Trophoblast cell (in vitro differentiated cells and primary cell): ENCODE results near the gene PPP1R3F.

Source experiments
- DNase-seq, 2 donors: peaks; one replicate each; pipeline ENCODE4 v3.0.0-alpha.2; 2016
- H2AFZ ChIP-seq: 2 replicates; pipeline ENCODE4 v1.6.1; 2013; ENCODE audit warnings: low read length, moderate library complexity, mild to moderate bottlenecking; ENCODE audit not compliant: insufficient read depth, poor library complexity
- H2AK5ac ChIP-seq: 2 replicates; pipeline ENCODE4 v1.6.1; 2013; ENCODE audit warnings: mild to moderate bottlenecking, low read length
- H2BK120ac ChIP-seq: 2 replicates; pipeline ENCODE4 v1.6.1; 2013; ENCODE audit warnings: low read length, mild to moderate bottlenecking, moderate library complexity; ENCODE audit not compliant: insufficient read depth, poor library complexity
- H2BK12ac ChIP-seq: 2 replicates; pipeline ENCODE4 v1.6.1; 2013; ENCODE audit warnings: mild to moderate bottlenecking, low read length, moderate library complexity
- H2BK5ac ChIP-seq: 2 replicates; pipeline ENCODE4 v1.6.1; 2013; ENCODE audit warnings: low read length, low read depth, moderate library complexity, mild to moderate bottlenecking; ENCODE audit not compliant: poor library complexity
- H3K14ac ChIP-seq: 2 replicates; pipeline ENCODE4 v1.6.1; 2013; ENCODE audit warnings: mild to moderate bottlenecking, low read length
- H3K18ac ChIP-seq: 2 replicates; pipeline ENCODE4 v1.6.1; 2013; ENCODE audit warnings: mild to moderate bottlenecking, low read length
- H3K23ac ChIP-seq: 2 replicates; pipeline ENCODE4 v1.6.1; 2013; ENCODE audit warnings: low read length
- H3K27ac ChIP-seq: 2 replicates; pipeline ENCODE4 v1.5.1; 2013; ENCODE audit warnings: low read depth, mild to moderate bottlenecking, inconsistent platforms, low read length, moderate library complexity
- H3K27me3 ChIP-seq: 2 replicates; pipeline ENCODE4 v1.6.1; 2013; ENCODE audit warnings: inconsistent platforms, mild to moderate bottlenecking, low read length, moderate library complexity; ENCODE audit not compliant: insufficient read depth
- H3K36me3 ChIP-seq, 2 experiments: 1 replicate in 1 of 2; 2 replicates in 1 of 2; pipeline ENCODE4 v1.6.1; 2013; ENCODE audit warnings: low read length in 2 of 2, mild to moderate bottlenecking in 2 of 2, moderate library complexity in 1 of 2; ENCODE audit not compliant: insufficient read depth in 2 of 2, control insufficient read depth in 1 of 2
- H3K4ac ChIP-seq: 2 replicates; pipeline ENCODE4 v1.6.1; 2013; ENCODE audit warnings: low read depth, mild to moderate bottlenecking, low read length, moderate library complexity
- H3K4me1 ChIP-seq, 2 experiments: 1 replicate in 1 of 2; 2 replicates in 1 of 2; pipeline ENCODE4 v1.6.1; 2013; ENCODE audit warnings: low read length in 2 of 2, mild to moderate bottlenecking in 2 of 2, moderate library complexity in 1 of 2; ENCODE audit not compliant: insufficient read depth in 2 of 2, control insufficient read depth in 1 of 2
- H3K4me2 ChIP-seq: 2 replicates; pipeline ENCODE4 v1.6.1; 2013; ENCODE audit warnings: inconsistent platforms, mild to moderate bottlenecking, low read length, moderate library complexity
- H3K4me3 ChIP-seq: 2 replicates; pipeline ENCODE4 v1.5.1; 2013; ENCODE audit warnings: mild to moderate bottlenecking, low read depth, low read length, inconsistent platforms
- H3K79me1 ChIP-seq: one replicate; pipeline ENCODE4 v1.6.1; 2013; ENCODE audit warnings: low read length
- H3K79me2 ChIP-seq: 2 replicates; pipeline ENCODE4 v1.6.1; 2013; ENCODE audit warnings: low read length, mild to moderate bottlenecking; ENCODE audit not compliant: control insufficient read depth, insufficient read depth, poor library complexity
- H3K9ac ChIP-seq: 2 replicates; pipeline ENCODE4 v1.6.1; 2013; ENCODE audit warnings: mild to moderate bottlenecking, low read length
- H3K9me3 ChIP-seq: 2 replicates; pipeline ENCODE4 v1.6.1; 2013; ENCODE audit warnings: low read depth, mild to moderate bottlenecking, control low read depth, inconsistent platforms, low read length; ENCODE audit not compliant: insufficient read depth
- H4K12ac ChIP-seq: 2 replicates; pipeline ENCODE4 v1.6.1; 2013; ENCODE audit warnings: low read depth, mild to moderate bottlenecking, low read length, moderate library complexity
- H4K8ac ChIP-seq: 2 replicates; pipeline ENCODE4 v1.6.1; 2013; ENCODE audit warnings: low read depth, mild to moderate bottlenecking, low read length, moderate library complexity
- H4K91ac ChIP-seq: one replicate; pipeline ENCODE4 v1.6.1; 2013; ENCODE audit warnings: low read depth, mild to moderate bottlenecking, low read length, moderate library complexity
- WGBS: extraction: QIAGEN DNeasy Blood & Tissue Kit; methylation state at CpG from one replicate; pipeline ENCODE4 v1.1.7; 2013; ENCODE audit warnings: missing lambda C conversion rate; ENCODE audit not compliant: insufficient read length, insufficient coverage; ENCODE audit errors: extremely low coverage; 5-methylcytosine and 5-hydroxymethylcytosine counted together

The PPP1R3F gene

GRCh38 chrX:49273181-49273727 lies 3.7 kb downstream of the PPP1R3F start:
- no peak overlapping the region for H3K18ac ChIP-seq
- H2AK5ac ChIP-seq = no peak overlapping the region
- no peak overlapping the region for H3K23ac ChIP-seq
- peaks cover 1 to 2% of the 10 kb centered on the region in 2 experiments for H3K36me3 ChIP-seq
- H4K91ac ChIP-seq = no peak overlapping the region
- no peak for DNase-seq
- H3K79me2 ChIP-seq = peaks cover 10% of the 10 kb centered on the region
- peaks cover 14% of the 10 kb centered on the region for H3K79me1 ChIP-seq
- H2AFZ ChIP-seq = no peak overlapping the region
- no peak overlapping the region for H3K27ac ChIP-seq
- H3K9ac ChIP-seq = no peak overlapping the region
- no peak overlapping the region for H3K4ac ChIP-seq
- no peak overlapping the region for H3K4me3 ChIP-seq
- H3K14ac ChIP-seq = no peak overlapping the region
- H2BK12ac ChIP-seq = no peak overlapping the region
- peaks cover 13 to 17% of the 10 kb centered on the region in 2 experiments for H3K4me1 ChIP-seq
- WGBS = no CpG with 5 or more reads among the region's 8 CpGs
- H3K9me3 ChIP-seq = no peaks in the 10 kb centered on the region
- H2BK5ac ChIP-seq = no peak overlapping the region
- H3K27me3 ChIP-seq = no peaks in the 10 kb centered on the region
- no peak overlapping the region for H4K12ac ChIP-seq
- H3K4me2 ChIP-seq = no peak overlapping the region
- no peak overlapping the region for H2BK120ac ChIP-seq
- no peak overlapping the region for H4K8ac ChIP-seq

- Histone ChIP-seq H3K4me1 (peaks cover 4 to 5% of the 10 kb centered on the region in 2 experiments), H4K8ac (no peak overlapping the region), H3K36me3 (peaks cover 0 to 1% of the 10 kb centered on the region in 2 experiments), H2AFZ (no peak overlapping the region), H3K27me3 (no peaks in the 10 kb centered on the region), H3K79me2 (no peaks in the 10 kb centered on the region), H2BK12ac (no peak overlapping the region), H3K4me3 (no peak overlapping the region), H3K9ac (no peak overlapping the region), H3K4me2 (no peak overlapping the region), H2AK5ac (no peak overlapping the region), H3K27ac (no peak overlapping the region), H2BK120ac (no peak overlapping the region), H3K18ac (no peak overlapping the region), H3K14ac (no peak overlapping the region), H3K79me1 (no peaks in the 10 kb centered on the region), H4K91ac (no peak overlapping the region), H3K23ac (no peak overlapping the region), H2BK5ac (no peak overlapping the region), H3K9me3 (no peaks in the 10 kb centered on the region), H4K12ac (no peak overlapping the region), H3K4ac (no peak overlapping the region)
- no CpG with 5 or more reads among the region's 1 CpG for WGBS
- no peak for DNase-seq
Observed at GRCh38 chrX:49276207-49276606, 6.6 kb downstream of the PPP1R3F start.

GRCh38 chrX:49276671-49277534 lies 7.3 kb downstream of the PPP1R3F start:
- no peak overlapping the region for H3K4ac ChIP-seq
- no peak overlapping the region for H2BK5ac ChIP-seq
- H3K14ac ChIP-seq = no peak overlapping the region
- WGBS = no CpG with 5 or more reads among the region's 19 CpGs
- peaks cover 0 to 1% of the 10 kb centered on the region in 2 experiments for H3K36me3 ChIP-seq
- DNase-seq = no peak
- no peaks in the 10 kb centered on the region for H3K79me1 ChIP-seq
- no peak overlapping the region for H3K23ac ChIP-seq
- no peaks in the 10 kb centered on the region for H3K9me3 ChIP-seq
- no peaks in the 10 kb centered on the region for H3K27me3 ChIP-seq
- H2AK5ac ChIP-seq = no peak overlapping the region
- peaks cover 0 to 3% of the 10 kb centered on the region in 2 experiments for H3K4me1 ChIP-seq
- H2BK12ac ChIP-seq = no peak overlapping the region
- H4K8ac ChIP-seq = no peak overlapping the region
- no peak overlapping the region for H3K4me2 ChIP-seq
- no peak overlapping the region for H4K12ac ChIP-seq
- no peaks in the 10 kb centered on the region for H3K79me2 ChIP-seq
- no peak overlapping the region for H3K9ac ChIP-seq
- no peak overlapping the region for H2BK120ac ChIP-seq
- no peak overlapping the region for H3K18ac ChIP-seq
- no peak overlapping the region for H3K4me3 ChIP-seq
- H3K27ac ChIP-seq = no peak overlapping the region
- H2AFZ ChIP-seq = no peak overlapping the region
- no peak overlapping the region for H4K91ac ChIP-seq

- no peak overlapping the region for H3K23ac ChIP-seq
- H3K36me3 ChIP-seq = peaks cover 0 to 1% of the 10 kb centered on the region in 2 experiments
- H3K14ac ChIP-seq = no peak overlapping the region
- no peak overlapping the region for H3K4ac ChIP-seq
- H3K9ac ChIP-seq = no peak overlapping the region
- no peak overlapping the region for H2AK5ac ChIP-seq
- no peak overlapping the region for H4K91ac ChIP-seq
- no peak overlapping the region for H4K12ac ChIP-seq
- no peaks in the 10 kb centered on the region for H3K4me1 ChIP-seq
- WGBS = no CpG with 5 or more reads among the region's 3 CpGs
- H3K9me3 ChIP-seq = no peaks in the 10 kb centered on the region
- H2AFZ ChIP-seq = no peak overlapping the region
- H3K27ac ChIP-seq = no peak overlapping the region
- H3K4me2 ChIP-seq = no peak overlapping the region
- H3K79me1 ChIP-seq = no peaks in the 10 kb centered on the region
- H4K8ac ChIP-seq = no peak overlapping the region
- H3K4me3 ChIP-seq = no peak overlapping the region
- H2BK120ac ChIP-seq = no peak overlapping the region
- H2BK5ac ChIP-seq = no peak overlapping the region
- H3K18ac ChIP-seq = no peak overlapping the region
- H2BK12ac ChIP-seq = no peak overlapping the region
- DNase-seq = no peak
- no peaks in the 10 kb centered on the region for H3K79me2 ChIP-seq
- H3K27me3 ChIP-seq = no peaks in the 10 kb centered on the region
Observed at GRCh38 chrX:49277535-49277830, 7.9 kb downstream of the PPP1R3F start.
